ENCODE data around the gene IFI27L1.

DNA sequence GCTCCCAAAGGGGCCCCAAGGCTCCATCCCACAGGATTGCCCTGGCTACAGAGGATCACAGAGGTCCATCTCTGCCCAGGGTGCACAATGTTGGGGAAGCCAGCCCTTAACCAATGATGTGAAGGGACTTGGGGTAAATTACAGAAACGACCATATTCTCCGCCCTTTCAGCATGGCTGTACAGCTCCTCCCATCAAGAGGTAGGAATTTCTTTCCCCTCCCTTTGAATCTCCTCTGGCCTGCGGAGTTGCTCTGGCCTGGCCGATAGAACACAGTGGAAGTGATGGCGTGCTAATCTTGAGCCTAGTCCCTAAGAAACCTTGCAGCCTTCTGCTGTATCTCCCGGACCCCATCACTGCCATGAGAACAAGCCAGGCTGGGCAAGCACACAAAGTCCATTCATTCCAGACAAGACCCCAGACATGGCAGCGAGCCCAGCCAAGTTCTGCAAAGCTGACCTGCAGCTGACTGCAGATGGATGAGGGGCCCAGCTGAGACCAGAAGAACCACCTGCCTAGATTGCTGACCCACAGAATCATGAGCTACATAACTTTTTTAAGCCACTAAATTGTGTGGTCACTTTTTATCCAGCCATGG, 22.5 kb downstream of the IFI27L1 start:
- no peak for TF ChIP-seq CTCF (conservative IDR thresholded peaks at IDR 0.05; ENCODE audit: low read depth, low read length)
- no peak for TF ChIP-seq EZH2 (IDR thresholded peaks at IDR 0.05; ENCODE audit: borderline replicate concordance, low read depth, low read length, poor library complexity, severe bottlenecking)

All from A673 (cell line).